ENCODE data around the gene DCUN1D2.

- TF ChIP-seq SPI1 (IDR thresholded peaks at IDR 0.05; ENCODE audit: low read depth, low read length): no peak
- no peak for TF ChIP-seq POLR2A (IDR thresholded peaks at IDR 0.05; ENCODE audit: low read depth, low read length)
Observed at GRCh38 chr13:113538689-113539058, 48.2 kb upstream of the DCUN1D2 start.
